ENCODE measurements around the gene PTPN23.

- TF ChIP-seq POLR2AphosphoS5 (IDR thresholded peaks at IDR 0.05; ENCODE audit: low read depth, low read length) (no peak), CTCF (IDR thresholded peaks at IDR 0.05; ENCODE audit: control extremely low read depth in 1 of 3, insufficient read depth in 1 of 3, low read depth in 1 of 3, low read length in 3 of 3) (no peak), TAF1 (IDR thresholded peaks at IDR 0.05; ENCODE audit: low read depth, low read length) (no peak), ATF3 (IDR thresholded peaks at IDR 0.05; ENCODE audit: insufficient read depth, low read depth, low read length) (no peak)
Measured at GRCh38 chr3:47404431-47404876, 23.6 kb downstream of the PTPN23 start.
